DMS153 treated with DMSO at 0.1 percent for 48 hours (cell line): ENCODE results near the gene CDH8.
A peak's percentile ranks its signal among the peaks of the same experiment; 100 is the strongest.
"Not testable (repeated sequence)": the region's sequence is repeated elsewhere in the genome, so short reads cannot be mapped to it uniquely, and the experiment has no call there.

Experiments
- DNase-seq: peaks from one replicate; lab custom pipeline; 2025; ENCODE audit not compliant: unreplicated experiment; lab: John Stamatoyannopoulos, UW

Gene CDH8

DNA sequence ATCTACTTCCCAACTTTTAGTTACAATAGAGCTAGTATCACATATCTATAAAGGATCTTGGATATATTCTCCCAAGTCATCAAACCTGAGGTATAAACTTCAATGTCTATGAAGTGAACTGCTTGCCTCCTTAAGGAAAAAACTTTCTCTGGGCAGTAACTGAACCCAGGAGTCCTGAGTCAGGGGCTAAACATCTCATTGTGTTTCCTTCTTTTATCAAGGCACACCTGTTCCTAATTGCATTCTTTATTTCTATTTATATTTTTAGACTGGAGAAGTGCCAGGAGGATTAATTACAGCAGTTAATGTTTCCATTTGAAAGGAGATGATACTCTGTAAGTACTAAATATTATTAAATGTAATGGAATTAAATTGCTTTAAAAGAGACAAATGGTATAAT, 98.6 kb downstream of the CDH8 start:
- no peak for DNase-seq

DNA sequence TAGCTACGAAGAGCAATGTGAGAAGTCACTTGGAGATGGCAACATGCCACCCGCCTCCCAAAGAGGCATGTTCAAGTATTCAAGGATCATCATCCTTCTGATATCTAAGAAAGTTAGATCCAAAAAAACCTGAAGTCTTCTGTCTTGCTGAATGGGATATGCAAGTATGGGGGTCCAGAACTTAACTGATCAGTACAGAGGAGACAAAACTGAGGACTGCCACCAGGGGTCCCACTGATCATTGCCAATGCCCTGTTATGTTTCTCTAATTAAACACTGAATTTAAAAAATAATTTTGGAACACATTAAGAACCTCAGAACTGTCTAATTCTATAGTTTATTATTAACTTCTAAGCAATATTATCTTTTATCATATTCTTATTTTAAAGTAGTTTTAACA, 99.7 kb downstream of the CDH8 start:
- no peak for DNase-seq

DNA sequence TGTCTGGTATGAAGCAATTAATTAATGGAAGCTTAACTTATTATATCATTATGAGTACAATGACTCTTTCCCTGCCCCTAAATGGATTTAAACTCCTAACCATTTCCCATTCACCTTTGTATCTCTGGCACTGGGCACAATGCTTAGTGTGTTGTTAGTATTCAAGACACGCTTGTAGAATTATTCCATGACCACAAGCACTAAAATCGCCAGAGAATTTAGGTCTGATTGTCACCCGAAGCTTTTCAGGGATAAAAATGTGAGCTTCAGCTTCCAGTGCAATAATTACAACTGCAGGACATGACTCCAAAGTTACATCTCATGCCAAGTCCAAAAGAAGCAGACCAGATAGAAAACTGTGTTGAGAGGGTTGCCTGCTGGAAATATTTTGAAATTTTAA, 101.6 kb downstream of the CDH8 start:
- no peak for DNase-seq

DNA sequence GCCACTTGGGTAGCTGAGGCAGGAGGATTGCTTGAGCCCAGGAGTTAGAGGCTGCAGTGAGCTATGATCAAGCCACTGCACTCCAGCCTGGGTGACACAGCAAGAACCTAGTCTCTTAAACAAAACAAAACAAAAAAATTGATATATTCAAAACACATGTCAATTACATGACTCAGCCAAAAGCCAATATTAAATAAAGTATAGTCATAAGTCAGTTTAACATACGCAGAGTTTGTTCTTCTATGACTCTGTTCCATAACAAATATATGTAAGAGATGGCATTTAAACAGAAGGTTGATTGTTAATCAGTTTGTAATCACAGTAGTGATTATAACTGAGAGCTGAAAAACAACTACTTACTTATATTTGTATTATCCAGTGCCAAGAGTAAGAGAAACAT, 106.5 kb downstream of the CDH8 start:
- DNase-seq = no peak

DNA sequence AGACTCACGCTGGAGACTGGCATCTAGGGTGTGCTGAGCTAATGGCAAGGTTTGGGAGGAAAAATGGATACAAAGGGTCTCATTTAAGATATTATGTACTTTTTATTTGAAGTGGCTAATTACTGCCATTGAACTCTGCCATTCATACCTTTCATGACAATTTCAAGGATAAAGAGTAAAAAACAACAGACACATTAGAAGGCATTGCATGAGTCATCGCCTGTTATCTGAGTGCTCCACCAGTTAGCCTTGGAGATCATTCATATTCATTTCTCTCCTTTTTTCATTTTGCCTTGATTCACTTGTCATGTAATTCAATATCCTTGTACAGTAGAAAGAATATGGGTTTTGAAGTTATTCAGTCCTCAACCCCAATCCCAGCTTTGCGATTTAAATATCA, 109.5 kb downstream of the CDH8 start:
- peak; percentile 49 for DNase-seq

DNA sequence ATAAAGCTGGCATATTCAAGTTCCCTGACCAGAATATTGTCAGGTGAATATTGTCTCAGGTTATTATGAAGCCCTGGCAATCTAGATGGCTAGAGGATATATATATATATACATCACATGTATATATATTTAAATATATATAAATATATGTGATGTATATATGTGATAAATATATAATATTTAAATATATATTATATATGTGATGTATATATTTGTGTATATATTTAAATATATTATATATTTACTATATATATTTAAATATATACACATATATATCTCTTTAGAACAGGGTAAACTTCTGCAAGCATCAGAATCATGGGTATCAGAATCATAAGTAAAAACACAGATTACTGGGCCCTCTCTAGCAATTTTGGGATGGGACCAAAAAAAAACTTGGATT, 112.6 kb downstream of the CDH8 start:
- no peak for DNase-seq

DNA sequence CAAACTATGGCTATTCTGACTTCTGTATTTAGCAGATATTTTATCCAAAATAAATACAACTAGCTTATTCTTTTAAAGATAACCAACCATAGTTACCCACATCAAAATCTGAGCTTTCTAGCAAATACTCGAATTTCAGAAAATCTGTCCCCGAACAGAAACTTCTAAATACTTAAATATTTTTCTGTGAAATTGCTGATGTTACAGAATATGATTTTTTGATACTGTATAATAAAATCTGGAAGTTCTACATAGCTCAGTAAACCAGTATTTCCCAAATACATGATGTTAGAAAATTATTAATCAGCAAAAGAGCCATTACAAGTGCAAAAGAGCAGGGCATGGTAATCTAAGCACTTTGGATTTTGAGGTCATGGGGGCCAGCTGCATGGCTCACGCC, 114.9 kb downstream of the CDH8 start:
- no peak for DNase-seq

DNA sequence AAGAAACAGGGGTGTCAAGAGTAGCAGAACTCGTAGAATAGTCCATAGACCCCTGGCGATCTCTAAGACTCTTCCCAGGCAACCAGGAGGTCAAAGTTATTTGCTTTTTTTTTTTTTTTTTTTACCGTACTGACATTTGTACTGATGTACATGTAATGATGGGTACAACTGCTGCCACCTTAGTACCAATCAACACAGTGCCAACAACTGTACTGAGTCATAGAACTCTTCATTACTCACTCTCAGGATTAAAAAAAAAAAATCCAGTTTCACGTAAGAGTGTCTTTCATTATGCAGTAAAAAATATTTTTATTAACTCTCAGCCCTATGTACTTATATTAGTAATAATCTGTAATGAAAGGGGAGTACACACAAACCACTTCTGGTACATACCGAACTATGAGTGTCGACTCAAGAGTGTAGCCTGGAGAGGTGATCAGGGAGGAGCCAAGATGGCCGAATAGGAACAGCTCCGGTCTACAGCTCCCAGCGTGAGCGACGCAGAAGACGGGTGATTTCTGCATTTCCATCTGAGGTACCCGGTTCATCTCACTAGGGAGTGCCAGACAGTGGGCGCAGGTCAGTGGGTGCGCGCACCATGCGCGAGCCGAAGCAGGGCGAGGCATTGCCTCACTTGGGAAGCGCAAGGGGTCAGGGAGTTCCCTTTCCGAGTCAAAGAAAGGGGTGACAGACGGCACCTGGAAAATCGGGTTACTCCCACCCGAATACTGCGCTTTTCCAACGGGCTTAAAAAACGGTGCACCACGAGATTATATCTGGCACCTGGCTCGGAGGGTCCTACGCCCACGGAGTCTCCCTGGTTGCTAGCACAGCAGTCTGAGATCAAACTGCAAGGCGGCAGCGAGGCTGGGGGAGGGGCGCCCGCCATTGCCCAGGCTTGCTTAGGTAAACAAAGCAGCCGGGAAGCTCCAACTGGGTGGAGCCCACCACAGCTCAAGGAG, 118.1 kb downstream of the CDH8 start:
- not testable (repeated sequence) for DNase-seq

DNA sequence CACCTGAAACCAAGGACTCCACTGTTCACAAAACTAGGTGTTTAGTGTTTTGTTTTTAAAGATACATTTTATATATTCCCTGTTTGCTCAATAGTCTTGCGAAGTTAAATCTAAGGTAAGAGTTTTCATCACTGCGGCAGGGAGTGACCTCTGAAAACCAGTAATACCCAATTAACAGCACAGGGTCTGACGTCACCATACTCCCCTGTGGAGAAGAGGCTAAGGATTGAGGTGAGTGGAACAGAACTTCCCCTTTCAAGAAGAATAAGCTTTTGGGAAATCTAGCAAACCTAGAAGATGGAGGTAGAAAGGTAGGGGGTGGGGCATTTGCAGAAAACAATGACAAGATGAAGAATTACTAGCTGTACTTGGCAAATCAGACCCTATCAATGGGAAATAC, 120.7 kb downstream of the CDH8 start:
- DNase-seq = no peak

DNA sequence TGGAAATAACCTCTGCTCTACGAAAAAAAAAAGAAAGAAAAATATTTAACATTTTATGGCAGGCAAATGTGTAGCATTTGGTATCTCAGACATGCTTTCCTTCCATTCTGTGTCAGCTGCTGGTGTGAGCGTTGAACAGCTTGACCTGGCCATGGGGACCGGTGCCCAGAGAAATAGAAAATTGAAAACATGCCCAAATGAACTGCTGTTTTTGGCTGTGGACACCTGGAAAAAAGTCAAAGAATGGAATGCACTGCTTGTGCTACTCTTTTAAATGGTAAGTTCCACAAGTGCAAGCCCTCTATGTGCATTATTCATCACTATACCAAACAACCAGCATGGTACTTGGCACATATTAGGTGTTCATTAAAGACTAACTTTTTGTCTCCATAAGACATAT, 127.2 kb downstream of the CDH8 start:
- no peak for DNase-seq

DNA sequence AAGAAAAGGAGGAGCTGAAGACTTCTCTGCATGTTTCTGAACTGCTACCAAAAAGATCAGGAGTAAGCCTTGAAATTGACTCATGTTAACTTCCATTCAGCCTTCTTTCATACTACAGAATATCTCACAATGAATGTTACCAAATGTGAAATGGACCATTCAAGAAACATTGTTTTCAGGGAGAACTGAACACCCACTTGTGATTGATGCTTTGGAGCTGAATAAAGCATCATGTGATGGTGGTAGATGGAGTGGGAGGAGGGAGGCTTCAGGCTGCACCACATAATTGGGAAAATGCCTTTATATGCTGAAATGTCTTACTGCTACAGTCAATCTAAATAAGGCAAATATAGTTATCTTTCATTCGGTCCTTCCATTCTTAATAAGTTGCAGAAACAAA, 127.8 kb downstream of the CDH8 start:
- DNase-seq = no peak

DNA sequence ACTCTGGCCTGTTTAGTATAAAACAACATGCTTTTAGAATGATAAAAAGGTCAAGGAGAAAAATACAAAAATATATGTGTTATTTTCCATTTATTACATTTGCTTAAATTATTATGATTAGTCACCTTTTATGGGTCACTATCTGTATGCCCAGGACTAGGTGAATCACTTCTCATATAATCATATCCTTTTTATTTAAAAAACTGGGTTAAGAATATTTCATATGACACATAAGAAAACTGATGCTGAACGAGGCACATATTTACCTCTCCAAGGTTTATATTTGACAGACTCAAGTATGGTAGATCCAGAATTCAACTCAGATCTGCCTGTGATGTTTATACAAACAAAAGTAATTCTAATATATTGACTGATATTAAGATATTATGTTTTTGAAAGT, 134.5 kb downstream of the CDH8 start:
- no peak for DNase-seq

DNA sequence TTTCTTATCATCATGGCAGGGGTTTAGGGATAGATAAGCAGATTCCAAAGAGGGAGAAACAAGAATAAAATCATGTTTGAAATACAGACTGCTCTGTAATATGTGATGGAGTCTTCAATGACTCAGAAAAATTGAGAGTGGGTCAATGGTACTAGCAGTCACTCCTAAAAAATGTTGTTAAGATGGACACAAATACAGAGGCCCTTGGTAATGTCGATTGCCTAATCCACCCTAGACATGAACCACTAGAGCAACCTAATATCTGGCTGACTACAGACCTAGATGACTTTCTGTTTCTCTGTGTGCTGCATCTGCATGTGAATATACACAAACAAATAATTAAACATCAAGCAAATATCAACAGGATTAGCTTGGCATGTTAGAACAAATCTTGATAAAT, 135.8 kb downstream of the CDH8 start:
- DNase-seq = no peak

DNA sequence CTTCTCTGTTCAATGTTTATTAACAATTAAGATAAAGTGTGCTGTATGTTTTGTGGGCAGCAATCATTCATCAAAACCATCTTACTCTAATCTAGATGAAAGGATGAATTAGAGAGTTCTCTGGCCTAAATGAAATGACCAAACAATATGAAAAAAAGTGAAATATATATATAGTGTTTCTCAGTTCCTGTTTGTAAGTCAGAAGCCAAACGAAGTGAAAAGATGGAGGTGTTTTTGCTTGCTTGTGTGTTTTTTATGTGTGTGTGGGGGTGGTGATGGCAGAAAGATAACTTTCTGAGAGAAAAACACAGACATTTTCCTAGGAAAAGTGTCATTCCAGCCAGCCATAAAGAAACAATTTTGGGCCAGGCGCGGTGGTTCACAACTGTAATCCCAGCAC, 138.6 kb downstream of the CDH8 start:
- DNase-seq = no peak

DNA sequence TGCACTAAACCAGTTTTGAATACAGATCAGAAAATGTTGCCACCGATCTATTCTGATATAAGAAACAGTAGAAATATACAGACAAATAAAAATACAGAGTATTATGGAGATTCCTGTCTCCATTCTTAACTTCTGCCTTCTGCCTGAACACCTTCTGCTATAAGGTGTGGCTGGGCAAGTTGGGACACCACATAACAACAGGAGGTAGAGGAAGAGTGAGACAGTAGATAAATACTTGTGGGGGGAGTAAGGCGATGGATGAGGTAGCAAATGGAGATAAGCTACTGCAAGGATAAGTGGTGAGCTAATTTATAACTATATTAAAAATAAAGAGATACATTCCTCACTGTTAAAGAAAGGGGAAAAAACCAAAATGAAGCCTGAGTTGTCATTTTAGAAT, 143.7 kb downstream of the CDH8 start:
- no peak for DNase-seq

DNA sequence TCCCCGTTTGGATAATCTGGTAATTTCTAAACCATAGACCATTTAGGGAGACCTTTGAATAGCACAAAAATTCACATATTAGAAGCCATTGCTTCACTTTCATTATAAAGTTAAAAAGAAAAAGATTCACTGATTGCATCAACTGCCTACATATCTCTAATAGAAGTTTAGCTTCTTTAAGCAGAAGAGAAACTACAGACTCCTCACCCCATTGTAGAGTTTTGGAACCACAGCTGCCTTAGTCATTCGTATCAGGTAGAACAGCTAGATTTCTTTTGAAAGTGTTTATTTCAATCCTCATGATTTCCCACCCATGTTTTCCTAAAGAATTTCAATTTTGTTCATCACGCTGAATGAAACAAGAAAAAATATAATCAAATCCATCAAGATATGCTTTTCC, 144.8 kb downstream of the CDH8 start:
- no peak for DNase-seq

DNA sequence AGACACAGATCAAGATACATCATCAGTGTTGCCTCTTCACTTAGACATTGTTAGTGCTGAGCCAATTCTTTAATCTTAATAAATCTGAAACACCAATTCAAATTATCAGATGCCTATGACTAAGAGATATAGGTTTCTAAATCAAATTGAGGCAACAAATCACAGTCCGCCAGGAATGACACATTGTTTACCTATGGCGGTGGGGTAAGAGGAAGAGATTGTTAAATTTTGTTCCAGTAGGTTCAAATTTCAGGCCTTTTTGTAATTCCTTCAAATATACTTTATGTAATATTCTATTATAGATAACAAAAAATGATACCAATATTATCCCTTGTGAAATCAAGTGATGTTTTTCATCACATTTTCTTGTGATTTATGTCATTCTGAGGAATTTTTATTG, 145.9 kb downstream of the CDH8 start:
- DNase-seq = no peak

DNA sequence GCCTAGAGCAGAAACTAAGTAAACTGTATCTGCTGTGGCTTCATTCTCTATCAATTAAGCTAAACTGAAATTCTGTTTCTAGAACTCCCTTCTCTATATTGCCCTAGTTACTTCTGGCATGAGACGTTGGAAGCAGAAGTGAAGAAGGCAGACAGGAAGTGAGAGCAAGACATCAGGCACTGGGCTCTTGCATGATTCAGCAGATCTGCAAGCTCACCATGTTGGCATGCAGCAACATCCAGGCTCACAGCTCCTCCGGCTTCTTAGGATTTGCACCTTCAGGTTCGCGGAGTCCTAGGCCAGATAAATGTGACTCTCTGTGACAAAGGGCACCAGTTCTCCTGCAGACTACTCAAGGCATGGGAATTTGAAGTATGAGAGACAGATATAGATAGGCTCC, 148.3 kb downstream of the CDH8 start:
- no peak for DNase-seq

DNA sequence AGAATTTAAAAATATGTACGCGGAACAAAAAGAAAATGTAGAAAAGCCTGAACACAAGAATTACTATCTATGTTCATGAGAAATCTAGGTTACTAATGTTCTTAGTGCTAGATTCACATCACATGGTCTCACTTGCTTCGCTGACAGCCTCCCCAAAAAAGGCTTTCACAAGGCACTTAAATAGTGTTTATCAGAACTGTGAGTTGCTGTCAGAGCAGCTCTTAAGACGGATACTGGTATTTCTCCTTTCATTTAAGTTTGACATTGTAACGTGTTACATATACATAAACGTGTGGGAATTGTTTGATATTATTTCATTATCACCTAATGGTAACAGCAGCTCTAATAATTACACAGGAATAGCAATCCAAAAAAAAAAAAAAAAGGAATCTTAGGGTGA, 150.9 kb downstream of the CDH8 start:
- no peak for DNase-seq

DNA sequence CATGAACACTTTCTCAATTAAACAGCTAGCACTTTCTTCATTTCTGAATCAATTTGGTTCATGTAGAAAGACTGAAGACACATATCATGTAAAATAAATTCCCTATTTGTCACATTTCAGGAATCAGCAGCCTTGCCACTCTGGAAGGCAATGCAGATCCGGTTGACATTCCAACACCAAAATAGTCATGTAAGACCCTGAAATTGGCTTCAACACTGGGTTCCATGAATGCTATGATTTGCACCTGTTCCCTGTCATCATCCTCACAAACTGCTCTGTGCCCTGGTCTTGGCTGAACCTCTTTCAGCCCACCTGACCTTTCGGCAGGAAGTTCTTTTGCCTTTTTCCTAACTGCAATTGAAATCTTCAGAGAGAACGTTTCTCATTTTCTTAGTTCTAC, 156.9 kb downstream of the CDH8 start:
- DNase-seq = no peak

DNA sequence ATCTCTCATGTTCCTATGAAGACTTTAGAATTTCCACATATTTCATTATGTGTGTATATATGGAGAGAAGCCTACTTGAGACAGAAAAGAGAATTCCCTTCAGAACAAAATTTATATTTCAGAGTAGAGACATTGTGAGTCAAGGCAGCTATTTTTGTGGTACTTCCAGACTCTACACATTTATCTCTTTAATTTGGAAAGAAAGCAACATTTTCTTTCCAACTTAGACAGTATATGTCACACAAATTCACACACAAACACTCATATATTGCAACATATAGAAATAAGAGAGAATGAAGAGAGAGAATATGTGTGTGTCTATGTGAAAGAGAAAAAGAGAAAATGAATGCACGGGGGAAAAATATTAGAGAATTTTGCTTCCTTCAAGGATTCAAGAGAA, 158.8 kb downstream of the CDH8 start:
- DNase-seq = no peak

DNA sequence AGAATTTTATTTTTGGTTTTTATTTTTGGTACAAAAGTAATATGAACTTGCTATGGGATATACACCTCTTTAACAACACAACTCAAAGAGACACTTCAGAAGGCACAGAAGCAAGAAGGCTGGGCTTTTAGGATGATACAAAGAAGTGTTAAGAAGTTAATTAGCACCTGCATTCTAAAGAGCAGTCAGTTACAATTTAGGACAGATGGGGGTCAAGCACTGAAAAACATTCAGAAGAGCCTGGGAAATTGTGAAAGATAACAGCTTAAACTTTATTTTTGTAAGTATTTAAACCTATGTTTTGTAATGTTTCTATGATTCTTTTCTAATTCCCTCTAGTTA, 163.5 kb downstream of the CDH8 start:
- DNase-seq = no peak
